Inferior parietal cortex (tissue), 1 donor: ENCODE results near the gene PAX1.

Experiments used
- DNase-seq: peaks from one replicate; pipeline ENCODE4 v3.0.0-alpha.2; 2016; ENCODE audit errors: extremely low spot score

PAX1 gene

DNA sequence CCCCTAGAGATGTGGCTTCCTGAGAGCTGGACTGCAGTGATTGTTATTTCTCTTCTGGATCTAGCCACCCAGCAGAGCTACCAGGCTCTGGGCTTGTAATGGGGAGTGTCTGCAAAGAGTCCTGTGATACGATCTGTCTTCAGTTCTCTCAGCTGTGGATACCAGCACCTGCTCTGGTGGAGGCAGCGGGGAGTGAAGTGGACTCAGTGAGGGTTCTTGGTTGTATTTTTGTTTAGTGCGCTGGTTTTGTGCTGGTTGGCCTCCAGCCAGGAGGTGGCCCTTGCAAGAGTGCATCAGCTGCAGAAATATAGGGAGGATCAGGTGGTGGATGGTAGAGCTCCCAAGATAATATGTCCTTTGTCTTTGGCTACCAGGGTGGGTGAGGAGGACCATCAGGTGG is 33.7 kb downstream of the PAX1 start:
- no peak for DNase-seq

DNA sequence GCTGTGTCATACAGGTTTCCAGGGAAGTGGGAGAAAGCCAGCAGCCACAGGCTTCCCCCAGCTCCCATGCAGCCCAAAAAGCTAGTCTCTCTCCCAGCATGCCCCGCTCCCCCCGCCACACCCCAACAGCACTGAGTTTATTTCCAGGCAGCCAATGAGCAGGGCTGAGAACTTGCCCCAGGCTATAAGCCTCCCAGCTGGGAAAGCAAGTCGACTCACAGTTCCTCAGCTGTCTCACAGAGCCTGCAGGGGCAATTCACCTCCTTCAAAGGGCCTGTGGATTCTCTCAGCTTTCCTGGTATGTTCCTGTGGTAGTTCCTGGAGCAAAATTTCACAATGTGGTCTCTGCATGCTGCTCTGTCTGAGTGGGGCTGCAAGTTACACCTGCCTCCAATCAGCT is 34.2 kb downstream of the PAX1 start:
- DNase-seq: no peak

DNA sequence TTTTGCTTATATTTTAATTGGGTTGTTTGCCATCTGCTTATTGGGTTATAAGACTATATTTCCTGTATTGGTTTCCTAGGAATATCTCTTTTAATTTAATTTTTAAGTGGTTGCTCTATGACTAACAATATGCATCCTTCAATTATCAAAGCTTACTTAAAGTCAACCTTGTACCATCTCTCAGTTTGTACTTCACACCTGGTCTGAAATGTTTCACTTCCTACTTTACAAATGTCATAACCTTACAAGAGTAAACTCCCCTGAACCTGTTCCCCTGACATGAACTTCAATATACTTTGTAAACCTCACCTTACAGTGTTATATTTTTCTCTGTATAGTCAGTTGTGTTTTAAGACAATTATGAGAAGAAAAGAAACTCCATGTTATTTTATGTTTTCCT is 35.8 kb downstream of the PAX1 start:
- DNase-seq: no peak

DNA sequence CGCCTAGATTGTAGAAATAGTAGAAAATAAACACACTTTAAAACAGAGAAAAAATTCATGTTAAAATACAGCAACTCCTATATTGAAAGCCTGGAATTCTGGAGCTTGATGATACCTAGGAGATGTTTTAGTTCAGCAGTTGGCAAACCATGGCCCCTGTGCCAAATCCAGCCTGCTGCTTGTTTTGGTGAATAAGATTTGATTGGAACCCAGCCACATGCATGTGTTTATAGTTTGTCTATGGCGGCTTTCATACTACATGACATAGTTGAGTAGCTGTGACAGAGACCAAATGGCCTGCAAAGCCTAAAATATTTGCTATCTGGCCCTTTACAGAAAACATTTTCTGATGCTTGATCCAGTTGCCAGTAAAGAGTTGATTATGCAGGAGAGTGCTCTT is 57.2 kb downstream of the PAX1 start:
- DNase-seq: no peak

DNA sequence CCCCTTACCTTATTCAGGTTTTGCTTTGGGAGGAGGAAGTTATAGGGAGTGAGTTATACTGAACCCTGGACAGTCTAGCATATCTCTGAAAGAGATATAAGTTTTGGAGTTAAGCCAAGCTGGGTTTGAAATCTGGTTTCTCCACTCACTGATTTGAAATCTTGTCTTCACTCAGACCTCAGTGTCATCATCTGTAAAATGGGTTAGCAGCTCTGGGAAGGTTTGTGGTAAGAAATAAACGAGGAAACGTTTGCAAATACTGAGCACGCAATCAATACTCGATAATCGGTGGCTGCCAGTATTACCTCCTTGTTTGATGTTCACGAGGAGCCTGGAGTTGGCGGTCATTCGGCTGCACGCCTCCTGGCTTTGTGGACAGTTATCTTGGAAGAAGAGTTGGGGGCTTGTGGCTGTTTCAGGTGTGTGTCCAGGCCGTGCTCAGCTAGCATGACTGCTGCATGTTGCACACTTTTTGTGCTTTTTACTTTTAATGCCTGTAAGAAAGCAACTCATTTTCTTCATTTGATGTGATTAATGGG is 61.8 kb downstream of the PAX1 start:
- no peak for DNase-seq

DNA sequence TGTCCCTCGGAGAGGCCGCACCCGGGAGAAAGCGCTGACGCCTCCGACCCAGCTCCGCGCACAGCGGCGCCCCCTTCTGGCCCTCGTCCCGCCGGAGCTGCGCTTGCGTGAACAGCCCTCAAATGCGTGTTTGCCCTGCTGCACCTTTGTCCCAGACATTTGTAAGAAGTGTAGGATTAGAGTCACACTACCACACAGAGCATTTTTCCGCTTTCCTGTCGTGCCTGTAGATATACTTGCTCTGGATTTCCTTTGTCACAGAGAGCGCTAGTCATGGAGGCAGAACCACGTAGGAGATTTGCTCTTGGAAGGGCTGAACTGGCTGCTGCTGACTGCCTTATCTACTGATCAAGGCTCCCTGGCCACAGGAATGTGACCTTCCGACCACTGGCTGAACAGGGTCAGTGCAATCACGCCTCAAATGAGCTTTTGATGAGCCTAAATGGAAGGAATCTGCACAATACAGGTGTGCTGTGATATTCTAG is 62.3 kb downstream of the PAX1 start:
- no peak for DNase-seq
